SU-DHL-6 (cell line): Measurements from ENCODE around the gene FLOT2.

Experiments
- H2AFZ ChIP-seq: fragments of 200-600 bp; sonication (generic); 2 replicates; pipeline ENCODE4 v1.6.1; 2014; ENCODE audit warnings: low read depth, mild to moderate bottlenecking, moderate library complexity, mixed read lengths, antibody characterized with exemption, low read length; ENCODE audit not compliant: severe bottlenecking
- H3F3A ChIP-seq: fragments of 200-600 bp; shearing (Covaris generic); 2 replicates; pipeline ENCODE4 v1.6.0; 2016; ENCODE audit warnings: antibody characterized with exemption, mild to moderate bottlenecking; ENCODE audit not compliant: insufficient read depth
- H3K27ac ChIP-seq: fragments of 200-600 bp; sonication (generic); 2 replicates; pipeline ENCODE4 v1.5.1; 2016; ENCODE audit warnings: low read depth, mild to moderate bottlenecking, low read length, moderate library complexity, mixed read lengths
- H3K27me3 ChIP-seq: fragments of 200-600 bp; sonication (generic), shearing (Covaris generic); 2 replicates; pipeline ENCODE4 v1.6.0; 2014; ENCODE audit warnings: mild to moderate bottlenecking, low read length
- H3K36me3 ChIP-seq: fragments of 200-600 bp; sonication (generic); 2 replicates; pipeline ENCODE4 v1.6.1; 2014; ENCODE audit warnings: mild to moderate bottlenecking, low read length, mixed read lengths
- H3K4me2 ChIP-seq: fragments of 300-600, 200-600 bp; shearing (Covaris generic), sonication (generic); 2 replicates; pipeline ENCODE4 v1.6.0; 2014; ENCODE audit warnings: low read length, low read depth, mild to moderate bottlenecking; ENCODE audit not compliant: poor library complexity, severe bottlenecking
- H3K4me3 ChIP-seq: fragments of 200-600 bp; sonication (generic); 2 replicates; pipeline ENCODE4 v1.5.1; 2014; ENCODE audit warnings: antibody characterized with exemption, low read length, mild to moderate bottlenecking, mixed read lengths; ENCODE audit not compliant: insufficient read depth, poor library complexity, severe bottlenecking
- H3K79me2 ChIP-seq: fragments of 200-600 bp; sonication (generic); 2 replicates; pipeline ENCODE4 v1.6.1; 2014; ENCODE audit warnings: mild to moderate bottlenecking, low read length, moderate library complexity; ENCODE audit not compliant: insufficient read depth
- H3K9ac ChIP-seq: fragments of 200-600 bp; sonication (generic); 2 replicates; pipeline ENCODE4 v1.7.0; 2014; ENCODE audit warnings: mild to moderate bottlenecking, low read length
- H3K9me2 ChIP-seq: fragments of 200-600 bp; sonication (generic); replicated peaks from 2 replicates; pipeline ENCODE4 v1.6.1; 2014; ENCODE audit warnings: low read length; ENCODE audit not compliant: insufficient read depth
- H3K9me3 ChIP-seq: fragments of 200-600 bp; sonication (generic); 2 replicates; pipeline ENCODE4 v1.6.1; 2014; ENCODE audit warnings: low read length, mixed read lengths; ENCODE audit not compliant: insufficient read depth
- H4K20me1 ChIP-seq: fragments of 200-600 bp; sonication (generic); 2 replicates; pipeline ENCODE4 v1.6.1; 2014; ENCODE audit warnings: low read depth, mild to moderate bottlenecking, antibody characterized with exemption, low read length, moderate library complexity, mixed read lengths
- EZH2phosphoT487 ChIP-seq: fragments of 200-600 bp; sonication (generic), shearing (Covaris generic); conservative IDR thresholded peaks from 2 replicates; pipeline ENCODE4 v1.6.1; 2018; ENCODE audit warnings: mild to moderate bottlenecking, antibody characterized with exemption, low read length, moderate library complexity, mixed read lengths
- TF ChIP-seq, protein P1 (sequence below): fragments of 200-600 bp; sonication (generic); IDR thresholded peaks from one replicate; pipeline ENCODE4 v1.5.1; 2017; ENCODE audit warnings: antibody characterized with exemption, mild to moderate bottlenecking, low read length, moderate library complexity; ENCODE audit not compliant: insufficient read depth, poor library complexity, severe bottlenecking

The FLOT2 gene

DNA sequence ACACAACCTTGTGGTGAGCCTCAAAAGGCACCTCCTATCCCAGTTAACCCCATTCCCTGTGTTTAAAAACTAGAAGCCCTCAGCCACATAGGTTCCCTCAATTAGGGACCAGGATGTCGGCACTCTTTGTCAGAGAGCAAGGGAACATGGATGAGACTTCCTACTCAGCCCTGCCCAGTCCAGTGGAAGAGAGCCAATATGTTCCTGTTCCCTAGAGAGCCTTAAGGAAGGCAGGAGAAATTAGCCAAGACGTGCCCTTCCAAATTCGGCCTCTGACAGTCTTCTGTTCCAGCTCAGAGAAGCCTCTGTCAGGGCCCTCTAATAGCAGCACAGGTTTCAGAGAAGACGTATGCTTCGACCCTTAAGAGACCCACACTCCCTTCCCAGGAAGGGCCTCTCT, 19.9 kb upstream of the FLOT2 start:
- Histone ChIP-seq H3K36me3 (peaks cover 44% of the 10 kb centered on the region), H4K20me1 (no peaks in the 10 kb centered on the region), H3K4me3 (no peak overlapping the region), H3K4me2 (no peak overlapping the region), H3K9ac (no peak overlapping the region), H3K79me2 (0 out of 2 replicates have a peak, but pooled peaks cover 6% of the 10 kb centered on the region), H3K27ac (no peak overlapping the region), H3K9me2 (no peaks in the 10 kb centered on the region), H3F3A (peaks cover 7% of the 10 kb centered on the region; the same call in 1 of the 2 replicates), H2AFZ (no peak overlapping the region), H3K27me3 (no peaks in the 10 kb centered on the region), H3K9me3 (no peaks in the 10 kb centered on the region)
- TF ChIP-seq EZH2phosphoT487: no peak
- TF ChIP-seq, protein P1, sequence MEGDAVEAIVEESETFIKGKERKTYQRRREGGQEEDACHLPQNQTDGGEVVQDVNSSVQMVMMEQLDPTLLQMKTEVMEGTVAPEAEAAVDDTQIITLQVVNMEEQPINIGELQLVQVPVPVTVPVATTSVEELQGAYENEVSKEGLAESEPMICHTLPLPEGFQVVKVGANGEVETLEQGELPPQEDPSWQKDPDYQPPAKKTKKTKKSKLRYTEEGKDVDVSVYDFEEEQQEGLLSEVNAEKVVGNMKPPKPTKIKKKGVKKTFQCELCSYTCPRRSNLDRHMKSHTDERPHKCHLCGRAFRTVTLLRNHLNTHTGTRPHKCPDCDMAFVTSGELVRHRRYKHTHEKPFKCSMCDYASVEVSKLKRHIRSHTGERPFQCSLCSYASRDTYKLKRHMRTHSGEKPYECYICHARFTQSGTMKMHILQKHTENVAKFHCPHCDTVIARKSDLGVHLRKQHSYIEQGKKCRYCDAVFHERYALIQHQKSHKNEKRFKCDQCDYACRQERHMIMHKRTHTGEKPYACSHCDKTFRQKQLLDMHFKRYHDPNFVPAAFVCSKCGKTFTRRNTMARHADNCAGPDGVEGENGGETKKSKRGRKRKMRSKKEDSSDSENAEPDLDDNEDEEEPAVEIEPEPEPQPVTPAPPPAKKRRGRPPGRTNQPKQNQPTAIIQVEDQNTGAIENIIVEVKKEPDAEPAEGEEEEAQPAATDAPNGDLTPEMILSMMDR: no peak

DNA sequence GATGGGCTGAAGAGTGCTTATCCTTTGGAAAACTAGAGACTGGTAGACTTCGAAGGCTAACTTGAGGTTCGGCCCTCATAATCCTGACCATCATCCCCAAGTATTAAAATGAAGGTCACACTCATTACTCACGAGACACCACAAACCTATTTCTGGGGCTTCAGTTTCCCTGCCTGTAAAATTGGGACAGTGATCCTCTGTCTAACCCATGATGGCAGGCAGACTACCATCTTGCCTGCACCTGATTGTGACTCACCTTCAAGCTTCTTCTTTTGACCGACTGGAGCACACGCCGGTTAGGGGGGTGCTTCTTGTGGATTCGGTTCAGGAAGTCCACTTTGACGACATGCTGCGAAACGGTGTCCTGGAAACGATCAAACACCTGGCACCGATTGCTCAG, 19.5 kb upstream of the FLOT2 start:
- Histone ChIP-seq H2AFZ (no peak overlapping the region), H3F3A (peaks cover 7% of the 10 kb centered on the region; the same call in 1 of the 2 replicates), H4K20me1 (no peaks in the 10 kb centered on the region), H3K79me2 (0 out of 2 replicates have a peak, but pooled peaks cover 3% of the 10 kb centered on the region), H3K4me3 (no peak overlapping the region), H3K9me3 (no peaks in the 10 kb centered on the region), H3K27me3 (no peaks in the 10 kb centered on the region), H3K27ac (no peak overlapping the region), H3K9ac (no peak overlapping the region), H3K9me2 (no peaks in the 10 kb centered on the region), H3K4me2 (no peak overlapping the region), H3K36me3 (peaks cover 42% of the 10 kb centered on the region)
- TF ChIP-seq EZH2phosphoT487: no peak
- TF ChIP-seq, protein P1: no peak

DNA sequence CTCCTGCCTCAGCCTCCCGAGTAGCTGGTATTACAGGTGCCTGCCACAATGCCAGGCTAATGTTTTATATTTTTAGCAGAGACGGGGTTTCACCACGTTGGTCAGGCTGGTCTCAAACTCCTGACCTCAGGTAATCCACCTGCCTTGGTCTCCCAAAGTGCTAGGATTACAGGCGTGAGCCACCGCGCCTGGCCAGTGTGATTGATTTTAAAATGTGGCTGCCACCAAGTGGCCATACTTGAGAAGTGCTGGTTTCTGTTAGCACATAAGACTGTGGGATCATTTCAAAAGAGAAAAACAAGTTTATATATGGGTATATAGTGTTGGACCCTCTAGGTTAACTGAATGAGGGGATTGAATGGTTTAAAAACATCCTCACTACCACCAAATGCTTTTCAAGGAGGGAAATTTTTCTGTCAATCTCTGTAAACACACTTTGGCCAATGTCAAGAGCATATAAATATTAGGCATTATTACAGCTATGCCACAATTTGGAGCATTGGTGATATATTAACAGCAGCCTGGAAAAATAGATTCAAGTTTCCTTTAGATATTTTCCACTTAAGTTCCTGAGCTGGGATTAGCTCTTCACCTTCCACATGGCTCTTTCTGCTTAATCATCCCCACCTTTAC, 18.9 kb upstream of the FLOT2 start:
- no peak overlapping the region for H3K4me3 ChIP-seq
- peaks cover 7% of the 10 kb centered on the region; the same call in 1 of the 2 replicates for H3F3A ChIP-seq
- H3K9ac ChIP-seq: no peak overlapping the region
- no peaks in the 10 kb centered on the region for H4K20me1 ChIP-seq
- no peak overlapping the region for H3K27ac ChIP-seq
- H3K9me2 ChIP-seq: no peaks in the 10 kb centered on the region
- H3K79me2 ChIP-seq: 0 out of 2 replicates have a peak, but pooled peaks cover 3% of the 10 kb centered on the region
- no peak overlapping the region for H2AFZ ChIP-seq
- H3K9me3 ChIP-seq: no peaks in the 10 kb centered on the region
- peaks cover 41% of the 10 kb centered on the region for H3K36me3 ChIP-seq
- no peak overlapping the region for H3K4me2 ChIP-seq
- H3K27me3 ChIP-seq: no peaks in the 10 kb centered on the region
- TF ChIP-seq, protein P1: peak; percentile 65
- no peak for TF ChIP-seq EZH2phosphoT487
